IPS-18c (cell line): ENCODE data around the gene MEIS2.

Source experiments
- H3K4me3 ChIP-seq: 2 replicates; pipeline ENCODE4 v1.7.0; 2013; ENCODE audit warnings: low read depth, mild to moderate bottlenecking, low read length, moderate library complexity; ENCODE audit not compliant: insufficient read depth
- H3K9me3 ChIP-seq: one replicate; pipeline ENCODE4 v1.6.1; 2013; ENCODE audit warnings: mild to moderate bottlenecking, low read length, moderate library complexity; ENCODE audit not compliant: control insufficient read depth, insufficient read depth

Gene MEIS2

GRCh38 chr15:37090543-37091175 is 9.7 kb downstream of the MEIS2 start:
- no peak overlapping the region for H3K4me3 ChIP-seq
- no peaks in the 10 kb centered on the region for H3K9me3 ChIP-seq

- Histone ChIP-seq H3K4me3 (no peak overlapping the region), H3K9me3 (no peaks in the 10 kb centered on the region)
Measured at GRCh38 chr15:37088436-37088835, 11.9 kb downstream of the MEIS2 start.

- no peaks in the 10 kb centered on the region for H3K9me3 ChIP-seq
- no peak overlapping the region for H3K4me3 ChIP-seq
Measured at GRCh38 chr15:37087131-37087588, 13.2 kb downstream of the MEIS2 start.

GRCh38 chr15:37086521-37086920 is 13.8 kb downstream of the MEIS2 start:
- no peaks in the 10 kb centered on the region for H3K9me3 ChIP-seq
- no peak overlapping the region for H3K4me3 ChIP-seq

- Histone ChIP-seq H3K9me3 (no peaks in the 10 kb centered on the region), H3K4me3 (no peak overlapping the region)
Measured at GRCh38 chr15:37086120-37086519, 14.2 kb downstream of the MEIS2 start.

GRCh38 chr15:37084602-37085001 is 15.7 kb downstream of the MEIS2 start:
- H3K9me3 ChIP-seq: no peaks in the 10 kb centered on the region
- no peak overlapping the region for H3K4me3 ChIP-seq

GRCh38 chr15:37083610-37084009 is 16.7 kb downstream of the MEIS2 start:
- H3K9me3 ChIP-seq: no peaks in the 10 kb centered on the region
- H3K4me3 ChIP-seq: no peak overlapping the region

GRCh38 chr15:37081983-37082382 is 18.4 kb downstream of the MEIS2 start:
- no peak overlapping the region for H3K4me3 ChIP-seq
- no peaks in the 10 kb centered on the region for H3K9me3 ChIP-seq

- H3K9me3 ChIP-seq: no peaks in the 10 kb centered on the region
- no peak overlapping the region for H3K4me3 ChIP-seq
Measured at GRCh38 chr15:37080261-37080921, 20.0 kb downstream of the MEIS2 start.

GRCh38 chr15:37079726-37080125 is 20.6 kb downstream of the MEIS2 start:
- Histone ChIP-seq H3K4me3 (no peak overlapping the region), H3K9me3 (no peaks in the 10 kb centered on the region)

GRCh38 chr15:37078566-37078965 is 21.8 kb downstream of the MEIS2 start:
- no peaks in the 10 kb centered on the region for H3K9me3 ChIP-seq
- H3K4me3 ChIP-seq: no peak overlapping the region

GRCh38 chr15:37077623-37078351 is 22.6 kb downstream of the MEIS2 start:
- Histone ChIP-seq H3K9me3 (no peaks in the 10 kb centered on the region), H3K4me3 (no peak overlapping the region)

- Histone ChIP-seq H3K4me3 (no peak overlapping the region), H3K9me3 (no peaks in the 10 kb centered on the region)
Measured at GRCh38 chr15:37076543-37076942, 23.8 kb downstream of the MEIS2 start.

- Histone ChIP-seq H3K4me3 (no peak overlapping the region), H3K9me3 (no peaks in the 10 kb centered on the region)
Measured at GRCh38 chr15:37075777-37076176, 24.6 kb downstream of the MEIS2 start.

GRCh38 chr15:37072181-37072580 is 28.2 kb downstream of the MEIS2 start:
- Histone ChIP-seq H3K9me3 (no peaks in the 10 kb centered on the region), H3K4me3 (no peak overlapping the region)

- Histone ChIP-seq H3K4me3 (no peak overlapping the region), H3K9me3 (no peaks in the 10 kb centered on the region)
Measured at GRCh38 chr15:37071134-37071533, 29.2 kb downstream of the MEIS2 start.

- Histone ChIP-seq H3K9me3 (no peaks in the 10 kb centered on the region), H3K4me3 (no peak overlapping the region)
Measured at GRCh38 chr15:37070686-37071085, 29.7 kb downstream of the MEIS2 start.

GRCh38 chr15:37061996-37062395 is 38.4 kb downstream of the MEIS2 start:
- H3K4me3 ChIP-seq: no peak overlapping the region
- no peaks in the 10 kb centered on the region for H3K9me3 ChIP-seq
